HCT116 (cell line): Measurements from ENCODE around the gene UBN1. TPM values are rescaled to one million over a fixed set of nuclear protein-coding genes. Genes with fewer than 3 reads are reported as not detected.
A peak's percentile ranks its signal among the peaks of the same experiment; 100 is the strongest.

ENCODE experiments used
- ATAC-seq: fragments of 200-7000 bp; cut with Tn5 transposase; 2 replicates; pipeline ENCODE4 v1.9.1; 2020; ENCODE audit warnings: mild to moderate bottlenecking, moderate library complexity
- BruUV-seq: library from RNA; stranded (reverse); fragments of 400-500 nt; replicated peaks from 2 replicates; lab custom pipeline; 2021; lab: Mats Ljungman, UMichigan
- CTCF ChIA-PET: fragments of 300-600 bp; sonication (Branson Sonifier 250); formaldehyde crosslinking; loops from one replicate; lab custom pipeline; 2021; ENCODE audit warnings: antibody characterized with exemption; lab: Charles Lee
- POLR2A ChIA-PET: fragments of 300-600, 350-600 bp; sonication (Branson Sonifier 250); formaldehyde crosslinking; loops from one replicate; lab custom pipeline; 2021; ENCODE audit warnings: antibody characterized with exemption; lab: Charles Lee
- RAD21 ChIA-PET, 2 experiments: fragments of 300-600 bp; sonication (Branson Sonifier 250); formaldehyde crosslinking; loops; one replicate each; lab custom pipeline; 2023; ENCODE audit warnings: low total read pairs in 2 of 2; ENCODE audit not compliant: uncharacterized antibody in 2 of 2, unreplicated experiment in 2 of 2, low non-redundant PET in 1 of 2; lab: Charles Lee
- DNase-seq: peaks from one replicate; pipeline ENCODE4 v3.0.0-alpha.2; 2010; ENCODE audit warnings: low read depth, low spot score
- H2AFZ ChIP-seq: fragments of 200-600 bp; shearing (Covaris generic), sonication (generic); 2 replicates; pipeline ENCODE4 v1.6.1; 2017; ENCODE audit warnings: low read depth, mixed run types, mixed read lengths, antibody characterized with exemption, low read length; ENCODE audit not compliant: poor library complexity, severe bottlenecking
- H3K27ac ChIP-seq: 2 replicates; pipeline ENCODE4 v1.5.1; 2012; ENCODE audit warnings: low read depth, low read length
- H3K27me3 ChIP-seq: fragments of 200-600 bp; sonication (generic); 2 replicates; pipeline ENCODE4 v1.6.1; 2016; ENCODE audit warnings: mixed run types, low read length, mixed read lengths; ENCODE audit not compliant: insufficient read depth
- H3K36me3 ChIP-seq, 2 experiments: fragments of 200-500 bp in 1 of 2; fragments of 200-600 bp in 1 of 2; sonication (Bioruptor generic) in 1 of 2; sonication (generic) in 1 of 2; 2 replicates each; pipeline versions ENCODE4 v1.5.1 to v1.6.1; 2014 to 2016; ENCODE audit warnings: low read length in 2 of 2, inconsistent platforms in 1 of 2, mixed read lengths in 1 of 2, mixed run types in 1 of 2; ENCODE audit not compliant: insufficient read depth in 2 of 2, control insufficient read depth in 1 of 2
- H3K4me1 ChIP-seq, 2 experiments: fragments of 200-600 bp in 1 of 2; sonication (generic) in 1 of 2; 2 replicates each; pipeline versions ENCODE4 v1.5.1 to v1.6.1; 2012 to 2017; ENCODE audit warnings: low read length in 2 of 2, inconsistent platforms in 1 of 2, mild to moderate bottlenecking in 1 of 2, mixed read lengths in 1 of 2, mixed run types in 1 of 2, moderate library complexity in 1 of 2; ENCODE audit not compliant: insufficient read depth in 2 of 2, control insufficient read depth in 1 of 2
- H3K4me2 ChIP-seq: fragments of 200-600 bp; sonication (generic); 2 replicates; pipeline ENCODE4 v1.6.1; 2017; ENCODE audit warnings: mixed run types, low read length, mixed read lengths
- H3K4me3 ChIP-seq, 2 experiments: fragments of 200-600 bp in 1 of 2; sonication (generic) in 1 of 2; replicated peaks in 1 of 2; 2 replicates each; pipeline ENCODE4 v1.5.1; 2011 to 2016; ENCODE audit warnings: low read length in 2 of 2, control low read depth in 1 of 2, low read depth in 1 of 2, mild to moderate bottlenecking in 1 of 2, mixed read lengths in 1 of 2, mixed run types in 1 of 2
- H3K79me2 ChIP-seq: fragments of 200-600 bp; sonication (generic); 2 replicates; pipeline ENCODE4 v1.6.1; 2017; ENCODE audit warnings: mild to moderate bottlenecking, mixed run types, low read length, moderate library complexity, mixed read lengths; ENCODE audit not compliant: insufficient read depth
- H3K9ac ChIP-seq: fragments of 200-600 bp; sonication (generic); 2 replicates; pipeline ENCODE4 v1.6.1; 2016; ENCODE audit warnings: low read length, mixed read lengths
- H3K9me2 ChIP-seq: fragments of 200-600 bp; sonication (generic), shearing (Covaris generic); 2 replicates; pipeline ENCODE4 v1.6.1; 2017; ENCODE audit warnings: mixed run types, mild to moderate bottlenecking, moderate library complexity; ENCODE audit not compliant: insufficient read depth
- H3K9me3 ChIP-seq, 2 experiments: fragments of 200-500 bp in 1 of 2; fragments of 200-600 bp in 1 of 2; sonication (Bioruptor generic) in 1 of 2; sonication (generic) in 1 of 2; 2 replicates each; pipeline ENCODE4 v1.6.1; 2014 to 2017; ENCODE audit warnings: low read length in 2 of 2, mixed read lengths in 2 of 2, inconsistent platforms in 1 of 2, low read depth in 1 of 2, mild to moderate bottlenecking in 1 of 2, mixed run types in 1 of 2, moderate library complexity in 1 of 2; ENCODE audit not compliant: control insufficient read depth in 1 of 2, insufficient read depth in 1 of 2
- H4K20me1 ChIP-seq: fragments of 200-600 bp; sonication (generic), shearing (Covaris generic); 2 replicates; pipeline ENCODE4 v1.6.1; 2017; ENCODE audit warnings: mixed run types, mild to moderate bottlenecking, moderate library complexity; ENCODE audit not compliant: insufficient read depth
- CBX3 ChIP-seq: IDR thresholded peaks from 2 replicates; pipeline ENCODE4 v1.6.1; 2012; ENCODE audit warnings: low read depth
- CTCF ChIP-seq, 3 experiments: fragments of 200-600 bp in 1 of 3; sonication (generic) in 1 of 3; IDR thresholded peaks in 2 of 3; conservative IDR thresholded peaks in 1 of 3; 2 replicates each; pipeline ENCODE4 v1.5.1; 2012 to 2017; ENCODE audit warnings: low read depth in 2 of 3, low read length in 2 of 3, antibody characterized with exemption in 1 of 3, borderline replicate concordance in 1 of 3, control low read depth in 1 of 3, mild to moderate bottlenecking in 1 of 3, mixed read lengths in 1 of 3, mixed run types in 1 of 3, moderate library complexity in 1 of 3; ENCODE audit not compliant: insufficient read depth in 1 of 3
- EZH2 ChIP-seq: fragments of 200-600 bp; sonication (generic); IDR thresholded peaks from 2 replicates; pipeline ENCODE4 v1.6.1; 2017; ENCODE audit warnings: antibody characterized with exemption, mixed run types
- EZH2phosphoT487 ChIP-seq: fragments of 200-600 bp; IDR thresholded peaks from 2 replicates; pipeline ENCODE4 v1.6.1; 2018; ENCODE audit warnings: antibody characterized with exemption, borderline replicate concordance
- FOSL1 ChIP-seq: IDR thresholded peaks from 2 replicates; pipeline ENCODE4 v1.6.1; 2012; ENCODE audit warnings: low read depth
- JUND ChIP-seq: IDR thresholded peaks from 2 replicates; pipeline ENCODE4 v1.6.1; 2012
- RAD21 ChIP-seq: IDR thresholded peaks from 2 replicates; pipeline ENCODE4 v1.6.1; 2012; ENCODE audit warnings: low read depth, mild to moderate bottlenecking
- SIN3A ChIP-seq: IDR thresholded peaks from 2 replicates; pipeline ENCODE4 v1.6.1; 2012; ENCODE audit warnings: low read depth
- SP1 ChIP-seq: IDR thresholded peaks from 2 replicates; pipeline ENCODE4 v1.6.1; 2012; ENCODE audit warnings: low read depth
- SRF ChIP-seq: IDR thresholded peaks from 2 replicates; pipeline ENCODE4 v1.6.1; 2012; ENCODE audit warnings: low read depth
- TCF7L2 ChIP-seq: IDR thresholded peaks from 2 replicates; pipeline ENCODE4 v1.7.0; 2011; ENCODE audit warnings: borderline replicate concordance, inconsistent platforms; ENCODE audit not compliant: insufficient read depth, insufficient read length; ENCODE audit errors: extremely low read depth
- YY1 ChIP-seq: IDR thresholded peaks from 2 replicates; pipeline ENCODE4 v1.6.1; 2011; ENCODE audit warnings: low read length, low read depth, moderate library complexity, mild to moderate bottlenecking; ENCODE audit not compliant: insufficient replicate concordance; ENCODE audit errors: extremely low read depth
- intact Hi-C: fragments of 100-400 bp; cut with micrococcal nuclease; formaldehyde crosslinking; loops from 2 replicates; pipeline ENCODE4 v1.10.0; 2022
- total RNA-seq: library from RNA; stranded (reverse); gene quantifications from one replicate; pipeline ENCODE4 v1.2.1, GENCODE V29; 2021; ENCODE audit not compliant: unreplicated experiment
- TF ChIP-seq, protein P1 (sequence below): IDR thresholded peaks from 2 replicates; pipeline ENCODE4 v1.6.1; 2012; ENCODE audit warnings: low read depth
- TF ChIP-seq, protein P2 (sequence below): IDR thresholded peaks from 2 replicates; pipeline ENCODE4 v1.6.1; 2012

The UBN1 gene
- total RNA-seq, 1 experiment from 2014 or later: 31.9 TPM

- Histone ChIP-seq H3K4me3 (peak overlapping the region; percentile 6 to 51; a peak in 3 of 4 replicates), H3K79me2 (no peaks in the 10 kb centered on the region), H3K4me1 (peaks cover 50 to 59% of the 10 kb centered on the region in 2 experiments), H3K9ac (peak overlapping the region; percentile 57), H3K27me3 (no peaks in the 10 kb centered on the region), H2AFZ (no peak overlapping the region), H3K4me2 (peak overlapping the region; percentile 90), H3K9me3 (no peaks in the 10 kb centered on the region), H3K27ac (peak overlapping the region; percentile 56), H3K9me2 (no peaks in the 10 kb centered on the region), H3K36me3 (no peaks in the 10 kb centered on the region), H4K20me1 (no peaks in the 10 kb centered on the region)
- no peak for TF ChIP-seq EZH2phosphoT487
- peak; percentile 36; the same call in 1 of the 2 replicates for TF ChIP-seq FOSL1
- peak; percentile 82 for TF ChIP-seq SP1
- TF ChIP-seq, protein P1, sequence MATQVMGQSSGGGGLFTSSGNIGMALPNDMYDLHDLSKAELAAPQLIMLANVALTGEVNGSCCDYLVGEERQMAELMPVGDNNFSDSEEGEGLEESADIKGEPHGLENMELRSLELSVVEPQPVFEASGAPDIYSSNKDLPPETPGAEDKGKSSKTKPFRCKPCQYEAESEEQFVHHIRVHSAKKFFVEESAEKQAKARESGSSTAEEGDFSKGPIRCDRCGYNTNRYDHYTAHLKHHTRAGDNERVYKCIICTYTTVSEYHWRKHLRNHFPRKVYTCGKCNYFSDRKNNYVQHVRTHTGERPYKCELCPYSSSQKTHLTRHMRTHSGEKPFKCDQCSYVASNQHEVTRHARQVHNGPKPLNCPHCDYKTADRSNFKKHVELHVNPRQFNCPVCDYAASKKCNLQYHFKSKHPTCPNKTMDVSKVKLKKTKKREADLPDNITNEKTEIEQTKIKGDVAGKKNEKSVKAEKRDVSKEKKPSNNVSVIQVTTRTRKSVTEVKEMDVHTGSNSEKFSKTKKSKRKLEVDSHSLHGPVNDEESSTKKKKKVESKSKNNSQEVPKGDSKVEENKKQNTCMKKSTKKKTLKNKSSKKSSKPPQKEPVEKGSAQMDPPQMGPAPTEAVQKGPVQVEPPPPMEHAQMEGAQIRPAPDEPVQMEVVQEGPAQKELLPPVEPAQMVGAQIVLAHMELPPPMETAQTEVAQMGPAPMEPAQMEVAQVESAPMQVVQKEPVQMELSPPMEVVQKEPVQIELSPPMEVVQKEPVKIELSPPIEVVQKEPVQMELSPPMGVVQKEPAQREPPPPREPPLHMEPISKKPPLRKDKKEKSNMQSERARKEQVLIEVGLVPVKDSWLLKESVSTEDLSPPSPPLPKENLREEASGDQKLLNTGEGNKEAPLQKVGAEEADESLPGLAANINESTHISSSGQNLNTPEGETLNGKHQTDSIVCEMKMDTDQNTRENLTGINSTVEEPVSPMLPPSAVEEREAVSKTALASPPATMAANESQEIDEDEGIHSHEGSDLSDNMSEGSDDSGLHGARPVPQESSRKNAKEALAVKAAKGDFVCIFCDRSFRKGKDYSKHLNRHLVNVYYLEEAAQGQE: no peak
- TF ChIP-seq SRF: 0 out of 2 replicates have a peak, but pooled peaks have one; percentile 17
- TF ChIP-seq EZH2: no peak
- peak; percentile 91 for TF ChIP-seq CBX3
- TF ChIP-seq, protein P2, sequence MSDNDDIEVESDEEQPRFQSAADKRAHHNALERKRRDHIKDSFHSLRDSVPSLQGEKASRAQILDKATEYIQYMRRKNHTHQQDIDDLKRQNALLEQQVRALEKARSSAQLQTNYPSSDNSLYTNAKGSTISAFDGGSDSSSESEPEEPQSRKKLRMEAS: peak; percentile 91
- peak; percentile 32 for TF ChIP-seq YY1
- TF ChIP-seq CTCF (IDR thresholded peaks at IDR 0.05 in 2 of 3, conservative IDR thresholded peaks at IDR 0.05 in 1 of 3; ENCODE audit: borderline replicate concordance in 1 of 3, insufficient read depth in 1 of 3, low read depth in 2 of 3, low read length in 2 of 3): no peak
- TF ChIP-seq SIN3A: peak; percentile 41; the same call in 1 of the 2 replicates
- peak; percentile 42 for TF ChIP-seq JUND
- TF ChIP-seq RAD21: 0 out of 2 replicates have a peak, but pooled peaks have one; percentile 29
- TF ChIP-seq TCF7L2: peak; percentile 19
- intact Hi-C loops: no loop called here
- no TSS peak for BruUV-seq
- ChIA-PET CTCF (no interaction called here), POLR2A (no interaction called here), RAD21 (no interaction called here)
- ATAC-seq: peak; percentile 71
- DNase-seq: no peak
These were observed 71.5 kb downstream of the UBN1 start for GRCh38 chr16:4918781-4919251.
